ENCODE measurements around the gene ARSI.

DNA sequence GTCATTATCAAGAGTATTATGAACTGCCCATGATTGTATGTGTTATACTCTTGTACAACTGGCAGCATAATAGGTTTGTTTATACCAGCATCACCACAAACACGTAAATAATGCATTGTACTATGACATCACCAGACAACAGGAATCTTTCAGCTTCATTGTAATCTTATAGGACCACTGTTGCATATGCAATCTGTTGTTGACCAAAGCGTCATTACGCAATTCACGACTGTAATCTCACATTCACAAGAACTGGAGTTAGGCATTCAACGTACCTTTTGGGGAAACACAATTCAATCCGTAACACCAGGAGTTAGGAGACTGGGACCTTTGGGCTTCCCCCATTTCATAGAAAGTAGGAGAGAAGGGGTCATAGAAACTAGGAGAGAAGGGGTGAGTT, 20.4 kb upstream of the ARSI start:
- TF ChIP-seq POLR2A (IDR thresholded peaks at IDR 0.05; ENCODE audit: low read depth, low read length), result no peak
- no peak for TF ChIP-seq POLR2AphosphoS5 (IDR thresholded peaks at IDR 0.05; ENCODE audit: low read depth, low read length)

Measured in GM12891 (cell line).